GM18505 (cell line): ENCODE data around the gene WNT10A.

Experiments used
- ATAC-seq: cut with Tn5 transposase; IDR thresholded peaks from one replicate; pipeline ENCODE4 v1.9.1; 2021; ENCODE audit not compliant: unreplicated experiment
- POLR2A ChIP-seq: IDR thresholded peaks from 4 replicates; pipeline ENCODE4 v1.6.1; 2011; ENCODE audit warnings: borderline replicate concordance; ENCODE audit not compliant: insufficient read depth, insufficient read length; ENCODE audit errors: extremely low read depth

Gene WNT10A

DNA sequence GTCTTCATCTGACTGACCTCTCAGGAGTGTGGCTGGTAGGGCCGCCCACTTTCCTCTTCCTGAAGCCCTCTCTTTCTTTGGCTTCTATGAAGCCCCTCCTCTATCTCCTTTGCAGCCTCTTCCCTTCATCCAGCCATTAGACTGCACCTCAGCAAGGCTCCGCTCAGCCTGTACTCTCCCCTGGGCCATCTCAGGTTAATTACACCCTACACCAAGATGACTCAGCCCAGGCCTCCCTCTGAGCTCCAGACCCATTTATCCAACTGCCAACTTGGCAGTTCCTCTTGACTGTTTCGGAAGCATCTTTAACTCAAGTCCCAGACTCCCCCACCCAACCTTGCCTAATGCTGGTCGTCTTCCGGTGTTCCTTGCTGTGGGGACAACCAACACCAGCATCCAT lies 26.9 kb upstream of the WNT10A start:
- no peak for ATAC-seq
- TF ChIP-seq POLR2A, result no peak

DNA sequence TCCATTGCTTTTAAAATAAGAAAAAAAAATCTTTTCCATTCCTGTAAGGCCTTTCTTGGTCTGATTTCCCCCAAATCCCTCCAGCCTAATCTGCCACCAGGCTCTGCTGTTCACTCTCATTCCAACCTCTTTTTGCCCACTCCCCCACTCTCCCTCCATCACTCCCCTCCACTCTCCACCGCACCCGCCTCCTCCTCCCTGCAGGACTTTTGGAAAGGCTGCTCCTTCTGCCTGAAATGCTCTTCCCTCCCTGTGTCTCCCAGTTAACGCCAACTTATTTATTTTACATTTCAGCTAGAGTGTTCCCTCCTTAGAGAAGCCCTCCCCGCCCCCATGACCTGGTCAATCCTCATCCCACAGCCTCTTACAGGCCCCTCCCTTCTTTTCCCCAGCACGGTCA lies 25.8 kb upstream of the WNT10A start:
- no peak for TF ChIP-seq POLR2A
- ATAC-seq, result no peak

DNA sequence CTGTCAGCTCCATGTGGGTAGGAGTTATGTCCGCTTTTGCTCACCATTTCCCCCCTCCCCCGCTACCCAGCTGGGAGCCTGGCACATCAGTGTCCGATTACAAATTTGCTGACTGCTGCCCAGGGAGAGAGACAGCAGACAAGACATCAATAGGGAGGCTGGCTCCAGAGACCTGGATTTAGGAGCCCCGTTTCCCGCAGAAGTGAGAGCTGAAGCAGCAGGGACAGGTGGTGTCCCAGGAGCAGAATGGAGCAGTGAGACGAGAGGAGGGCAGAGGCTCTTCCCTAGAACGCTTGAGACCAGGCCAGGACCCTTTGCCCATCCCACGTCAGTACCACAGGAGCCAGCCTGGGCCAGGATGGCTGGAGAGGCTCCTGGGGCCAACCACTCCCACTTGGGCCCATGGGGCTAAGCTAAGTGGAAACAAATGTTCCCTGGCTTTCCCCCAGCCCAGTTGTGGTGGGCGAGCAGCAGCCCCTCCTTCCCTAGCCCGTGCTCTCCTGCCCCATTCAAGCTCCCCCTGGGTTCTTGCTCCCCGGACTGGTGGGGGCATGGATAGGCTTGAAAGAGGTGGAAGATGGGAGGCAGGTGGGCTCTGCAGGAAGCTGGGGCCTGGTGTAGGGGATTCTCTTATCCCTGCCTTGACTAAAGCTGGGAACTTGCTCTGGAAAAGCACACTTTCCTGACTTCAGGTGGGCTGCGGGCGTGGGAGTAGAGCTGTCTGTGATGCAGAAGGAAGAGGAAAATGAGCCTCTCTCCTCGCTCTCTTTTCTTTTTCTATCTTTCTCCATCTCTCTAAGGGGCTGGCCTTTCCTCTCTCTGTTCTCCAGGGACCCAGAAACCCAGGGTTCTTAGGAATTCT lies 25.1 kb upstream of the WNT10A start:
- no peak for ATAC-seq
- TF ChIP-seq POLR2A, result no peak

DNA sequence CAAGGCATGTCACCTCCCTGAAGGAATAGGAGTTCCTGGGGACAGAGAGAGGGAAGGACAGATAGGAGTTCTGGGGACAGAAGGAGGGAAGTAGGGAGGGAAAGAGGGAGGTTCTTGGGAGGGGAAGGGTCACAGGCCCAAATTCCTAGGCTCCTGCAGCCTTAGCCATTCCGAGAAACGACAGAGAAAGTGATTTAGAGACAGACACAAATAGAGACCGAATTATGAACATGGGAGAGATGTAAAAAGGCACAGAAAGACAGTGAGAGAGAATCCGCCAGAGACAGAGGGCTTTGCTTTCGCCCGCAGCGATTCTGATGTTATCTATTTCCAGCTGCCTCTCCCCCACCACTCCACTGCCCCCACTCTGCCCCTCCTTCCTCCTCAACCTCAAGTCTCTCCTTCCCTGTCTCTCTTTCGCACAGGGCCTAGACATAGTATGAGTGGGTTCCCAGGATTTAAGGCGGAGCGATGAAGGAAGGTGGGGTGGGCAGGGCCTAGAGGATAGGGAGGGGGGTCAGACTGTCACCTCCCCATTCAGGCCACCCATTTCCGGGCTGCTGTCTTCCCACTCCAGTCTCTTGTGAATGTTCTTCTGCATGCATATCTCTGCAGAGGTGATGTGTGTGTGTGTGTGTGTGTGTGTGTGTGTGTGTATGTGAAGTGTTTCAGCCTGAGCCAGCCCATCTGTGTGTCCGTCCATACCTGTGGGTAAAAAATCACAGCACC lies 24.3 kb upstream of the WNT10A start:
- ATAC-seq, result no peak

DNA sequence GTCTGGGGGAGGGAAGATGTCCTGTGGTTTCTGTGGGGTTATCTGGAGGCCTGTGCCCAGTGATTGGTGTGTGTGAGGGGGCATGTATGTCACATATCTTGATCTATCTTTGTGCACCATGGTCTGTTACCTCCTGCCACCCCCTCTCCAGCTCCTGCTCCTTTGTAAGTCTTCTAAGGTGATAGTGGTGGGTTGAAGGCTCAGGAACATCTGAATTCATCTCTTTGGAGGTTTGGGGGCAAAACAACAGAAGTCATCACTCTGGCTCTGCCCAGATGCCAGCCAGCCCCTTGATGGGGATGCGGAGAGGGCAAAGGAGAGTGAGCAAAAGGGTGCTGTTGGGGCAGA lies 23.8 kb upstream of the WNT10A start:
- no peak for ATAC-seq
- TF ChIP-seq POLR2A, result no peak

More for the DNA sequence above, 24.3 kb upstream of the WNT10A start:
- TF ChIP-seq POLR2A, result no peak

DNA sequence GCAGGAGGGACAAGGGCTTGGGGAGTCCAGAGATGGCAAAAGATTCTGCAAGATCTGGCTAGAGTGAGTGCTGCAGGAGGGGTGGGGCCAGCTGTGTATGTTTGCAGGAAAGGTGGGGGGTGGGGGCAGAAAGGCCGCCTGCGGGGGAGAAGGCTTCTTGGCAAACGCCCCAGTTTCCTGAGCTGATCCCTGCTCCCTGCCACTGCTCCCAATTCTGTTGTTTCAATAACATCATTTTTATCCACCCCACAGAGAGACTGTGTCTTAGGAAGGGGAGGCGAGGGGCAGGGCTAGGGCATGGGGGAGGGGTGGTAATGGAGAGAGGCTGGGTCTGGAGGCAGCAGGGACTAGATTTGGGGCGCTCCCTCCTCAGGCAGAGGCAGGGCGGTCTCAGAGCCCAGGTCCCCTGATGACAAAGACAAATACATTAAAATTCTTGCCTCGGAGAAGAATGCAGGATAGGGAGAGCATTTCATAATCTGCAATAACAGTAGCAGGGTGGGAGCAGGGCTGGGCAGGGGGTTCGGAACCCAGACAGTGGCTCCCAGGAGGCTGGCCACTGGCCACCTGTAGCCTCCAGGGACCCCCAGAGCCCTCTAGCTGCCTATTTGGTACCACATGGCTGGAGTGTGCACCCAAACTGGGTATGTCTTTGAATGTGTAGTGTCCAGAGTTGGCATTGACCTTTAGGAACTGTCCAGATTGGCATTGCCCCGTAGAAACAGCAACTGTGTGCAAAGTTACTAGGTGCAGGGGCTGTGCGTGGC lies 23.1 kb upstream of the WNT10A start:
- TF ChIP-seq POLR2A, result no peak
- no peak for ATAC-seq

DNA sequence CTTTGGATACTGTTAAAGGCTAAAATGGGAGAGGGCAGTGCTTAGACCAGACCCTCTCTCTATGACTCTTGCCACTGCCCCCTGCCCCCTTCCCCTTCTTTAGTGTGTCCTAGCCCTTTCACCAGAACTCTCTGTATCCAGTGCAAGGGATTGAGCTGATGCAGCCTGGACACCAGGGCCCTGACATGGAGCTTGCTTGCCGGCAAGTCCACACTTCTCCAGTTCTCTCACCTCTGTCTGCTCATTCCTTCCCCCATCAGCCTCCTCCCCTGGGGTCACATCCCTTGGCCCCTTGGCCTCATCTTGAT lies 22.6 kb upstream of the WNT10A start:
- TF ChIP-seq POLR2A, result no peak
- no peak for ATAC-seq

DNA sequence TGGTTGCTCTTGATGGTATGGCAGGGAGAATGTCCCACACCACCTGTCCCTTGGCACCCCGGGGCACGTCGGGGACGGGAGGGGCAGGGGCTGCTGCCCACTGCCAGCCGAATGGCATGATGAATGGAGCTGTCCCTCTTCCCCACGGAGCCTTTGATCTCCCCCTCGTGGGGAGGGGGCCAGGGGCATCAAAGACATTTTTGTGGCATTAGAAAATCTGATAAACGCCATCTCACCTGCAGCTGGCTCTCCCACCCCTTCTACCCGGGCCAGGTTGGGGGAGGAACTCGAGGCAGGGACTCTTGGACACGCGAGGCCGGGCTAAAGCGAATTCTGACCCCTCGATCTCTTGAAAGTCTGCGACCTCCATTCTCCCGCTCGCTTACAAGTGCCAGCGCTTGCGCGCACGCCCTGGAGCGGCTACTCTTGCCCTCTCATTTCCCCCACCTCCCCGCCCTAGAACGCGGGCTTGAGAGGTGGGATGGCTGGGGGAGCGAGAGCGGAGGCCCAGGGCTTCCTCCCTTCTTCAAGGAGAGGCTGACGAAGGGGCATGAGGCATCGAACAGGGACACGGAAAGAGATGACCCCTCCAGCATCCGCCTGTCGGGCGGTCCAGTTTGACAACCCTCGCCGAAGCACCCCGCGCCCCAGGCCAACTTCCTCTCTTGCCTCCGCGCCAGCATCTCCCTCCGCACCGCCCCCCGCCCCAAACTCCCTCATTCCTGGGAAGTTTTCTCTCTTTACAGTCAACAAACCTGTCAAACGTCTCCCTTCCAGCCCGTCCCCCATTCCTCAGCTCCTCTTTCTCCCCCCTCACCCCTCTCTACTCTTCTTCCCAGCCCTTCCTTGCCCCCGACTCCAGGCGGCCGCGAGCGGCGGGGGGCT lies 21.7 kb upstream of the WNT10A start:
- TF ChIP-seq POLR2A, result no peak
- no peak for ATAC-seq

DNA sequence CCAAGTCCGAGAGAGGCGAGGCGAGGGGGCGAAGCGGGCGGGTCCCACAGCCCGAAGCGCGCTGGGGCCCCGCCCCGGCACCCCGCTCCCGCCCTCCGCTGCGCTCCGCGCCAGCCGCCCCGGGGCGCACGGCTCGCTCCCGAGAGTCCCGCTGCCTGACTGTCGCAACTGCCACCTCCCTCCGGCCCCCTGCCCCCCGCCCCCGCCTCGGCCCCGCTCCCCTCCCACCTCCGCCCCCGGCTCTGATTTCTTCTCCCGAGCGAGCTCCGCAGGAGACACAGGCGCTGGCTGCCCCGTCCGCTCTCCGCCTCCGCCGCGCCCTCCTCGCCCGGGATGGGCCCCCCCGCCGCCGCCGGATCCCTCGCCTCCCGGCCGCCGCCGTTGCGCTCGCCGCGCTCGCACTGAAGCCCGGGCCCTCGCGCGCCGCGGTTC lies 21.1 kb upstream of the WNT10A start, which contains the start of gene WNT6:
WNT6 (plus strand) TSS at position 250 of the 432 bp plus-strand sequence. CDS start 233 bp downstream, outside the sequence.
- no peak for ATAC-seq
- TF ChIP-seq POLR2A, result no peak

DNA sequence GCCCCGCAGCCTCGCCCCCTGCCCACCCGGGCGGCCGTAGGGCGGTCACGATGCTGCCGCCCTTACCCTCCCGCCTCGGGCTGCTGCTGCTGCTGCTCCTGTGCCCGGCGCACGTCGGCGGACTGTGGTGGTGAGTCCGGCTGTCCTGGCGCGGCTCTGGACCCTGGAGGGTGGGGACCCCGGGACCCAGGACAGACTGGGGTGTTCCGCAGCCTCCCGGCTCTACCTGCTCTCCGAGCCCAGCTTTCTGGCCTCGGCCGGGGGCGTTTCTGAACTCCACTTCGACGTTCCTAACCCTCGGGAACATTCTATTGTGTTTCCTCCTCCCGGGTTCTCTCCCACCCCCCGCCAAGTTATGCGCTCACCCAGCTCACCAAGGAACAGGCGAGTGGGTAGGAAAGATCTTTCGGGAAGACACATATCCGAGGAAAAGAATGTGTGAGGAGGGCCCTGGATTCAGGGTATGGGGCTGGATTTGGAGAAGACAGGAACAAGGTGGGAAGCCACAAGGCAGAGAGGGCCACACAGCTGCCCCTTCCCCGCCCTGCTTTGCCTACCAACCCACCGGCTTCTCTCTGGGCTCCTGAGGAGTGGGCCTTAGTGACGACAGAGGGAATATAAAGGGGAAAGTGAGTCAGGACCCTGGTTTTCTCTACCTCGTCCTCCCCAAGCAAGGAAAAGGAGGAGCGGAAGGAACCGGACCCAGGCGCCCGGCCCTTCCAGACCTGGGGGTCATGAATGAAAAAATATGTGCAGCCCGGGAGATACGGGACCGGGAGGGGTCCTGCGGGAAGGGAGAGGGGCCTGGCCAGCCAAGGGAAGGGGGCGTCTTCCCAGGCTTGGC lies 20.4 kb upstream of the WNT10A start:
- no peak for ATAC-seq
- no peak for TF ChIP-seq POLR2A

DNA sequence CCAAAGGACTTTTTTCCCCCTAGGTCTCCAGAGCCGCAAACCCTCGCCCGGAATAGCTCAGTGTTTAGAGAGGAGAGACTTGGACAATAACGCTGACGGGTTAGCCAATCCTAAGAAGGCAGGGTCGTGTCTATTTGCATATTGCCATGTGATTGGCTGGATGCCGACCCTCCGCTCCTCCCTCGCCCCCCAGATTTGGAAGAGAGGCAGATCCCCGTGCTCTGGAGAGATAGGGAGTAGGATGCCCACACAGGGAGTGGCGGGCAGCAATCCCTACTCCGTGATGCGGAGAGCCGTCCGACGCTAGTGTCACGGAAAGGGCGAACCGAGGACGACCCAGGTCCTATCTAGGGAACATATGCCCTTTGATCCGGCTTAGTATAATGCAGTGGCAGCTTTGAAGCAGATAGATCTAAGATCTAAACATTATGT lies 19.7 kb upstream of the WNT10A start:
- ATAC-seq, result no peak
- TF ChIP-seq POLR2A, result no peak
